ENCODE results near the gene IFT74. TPM values are rescaled to one million over a fixed set of nuclear protein-coding genes. Genes with fewer than 3 reads are reported as not detected.

IFT74 gene
- total and polyA plus RNA-seq, 9 of the 15 experiments (the other 6 are each of a cell fraction or from before 2014, with no cell fraction given) = 6.1 to 13.2 (median 9.3) TPM

DNA sequence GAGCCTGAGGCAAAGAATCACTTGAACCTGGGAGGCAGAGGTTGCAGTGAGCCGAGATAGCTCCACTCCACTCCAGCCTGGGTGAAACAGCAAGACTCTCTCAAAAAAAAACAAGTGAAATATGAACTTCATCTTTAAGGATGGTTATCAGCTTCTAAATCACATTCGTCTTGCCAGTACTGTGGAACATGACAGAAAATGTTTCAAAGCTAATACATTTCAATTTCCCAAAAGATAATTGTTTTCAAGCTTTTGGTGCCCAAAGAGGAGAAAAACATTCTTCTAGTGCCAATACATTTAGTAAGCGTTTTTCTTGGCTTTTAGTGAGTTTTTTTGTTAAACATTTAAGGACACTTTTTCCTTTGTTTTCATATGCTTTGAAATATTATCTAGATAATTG is 4.4 kb upstream of the IFT74 start:
- intact Hi-C loops (cut with micrococcal nuclease) = loop anchor here (10.0 kb wide), 1 partner anchor 57 kb away; the partner anchor contains the start of gene CAAP1
- Histone ChIP-seq H3K4me1 (replicated peaks in 1 of 2; ENCODE audit: control insufficient read depth in 2 of 2, insufficient read depth in 2 of 2, low read length in 2 of 2) (no peaks in the 10 kb centered on the region; a peak in 2 of 5 replicates), H3K27me3 (ENCODE audit: control insufficient read depth in 2 of 2, insufficient read depth in 2 of 2, low read length in 2 of 2) (no peaks in the 10 kb centered on the region), H3K4me3 (no peak overlapping the region), H2AFZ (ENCODE audit: low read depth, low read length) (0 out of 2 replicates have a peak overlapping the region, but pooled peaks have one; percentile 51), H3K9me1 (ENCODE audit: control insufficient read depth, insufficient read depth, low read length) (no peaks in the 10 kb centered on the region), H3K36me3 (ENCODE audit: control insufficient read depth, insufficient read depth, low read length) (no peaks in the 10 kb centered on the region), H3K4me2 (ENCODE audit: insufficient read depth, low read length) (no peak overlapping the region; the same call in 1 of the 2 replicates), H3K27ac (ENCODE audit: extremely low read depth, low read depth, low read length) (no peak overlapping the region), H4K20me1 (replicated peaks; ENCODE audit: control insufficient read depth, insufficient read depth, low read length) (no peaks in the 10 kb centered on the region), H3K79me2 (ENCODE audit: control insufficient read depth, insufficient read depth, low read length) (peaks cover 7% of the 10 kb centered on the region), H3K9ac (ENCODE audit: insufficient read depth in 1 of 2, low read depth in 2 of 2, low read length in 2 of 2) (no peak overlapping the region; a peak in 1 of 4 replicates), H3K9me3 (replicated peaks; ENCODE audit: control insufficient read depth, insufficient read depth, low read depth, low read length) (no peaks in the 10 kb centered on the region)
- ATAC-seq (no peak), FAIRE-seq (no peak), DNase-seq (ENCODE audit: extremely low read depth in 1 of 4, low spot score in 3 of 4) (no peak)
- POLR2A ChIA-PET = no interaction called here
- CTCF ChIA-PET (ENCODE audit: low intra/inter-chr PET ratio) = no interaction called here
- in situ Hi-C loops (cut with MboI) = no loop called here
- no TSS peak for BruUV-seq (replicated peaks)
- TF ChIP-seq HDAC3 (IDR thresholded peaks at IDR 0.05; ENCODE audit: borderline replicate concordance, partially characterized antibody) (no peak), MEIS2 (IDR thresholded peaks at IDR 0.05; ENCODE audit: partially characterized antibody) (peak; percentile 58), IRF2 (CRISPR knock-in tag; IDR thresholded peaks at IDR 0.05) (no peak), PBX2 (CRISPR knock-in tag; IDR thresholded peaks at IDR 0.05; ENCODE audit: low read depth) (no peak), PBX2 (tag; conservative IDR thresholded peaks at IDR 0.05; ENCODE audit: low read depth) (peak; percentile 36; the same call in 1 of the 2 replicates), ZNF280A (IDR thresholded peaks at IDR 0.05; ENCODE audit: low read depth, partially characterized antibody) (no peak)
- WGBS (ENCODE audit: insufficient coverage, low coverage, missing lambda C conversion rate) = 0% methylated on average over 2 of the region's 3 CpGs
